B cell (primary cell): ENCODE measurements around the gene PCDHAC2. TPM values are rescaled to one million over a fixed set of nuclear protein-coding genes. Genes with fewer than 3 reads are reported as not detected.

Experiments used
- ATAC-seq: fragments of 200-7000 bp; cut with Tn5 transposase; one replicate; pipeline ENCODE4 v1.10.0; 2021; ENCODE audit warnings: low read depth, mild to moderate bottlenecking, moderate number of reproducible peaks, moderate library complexity
- CTCF ChIA-PET: fragments of 350-600 bp; sonication (Branson Sonifier 250); formaldehyde crosslinking; loops from one replicate; lab custom pipeline; 2021; ENCODE audit warnings: antibody characterized with exemption, inconsistent platforms; lab: Charles Lee
- POLR2A ChIA-PET: fragments of 350-600 bp; sonication (Branson Sonifier 250); formaldehyde crosslinking; loops from one replicate; lab custom pipeline; 2021; ENCODE audit warnings: antibody characterized with exemption; lab: Charles Lee
- DNase-seq: peaks from one replicate; pipeline ENCODE4 v3.0.0; 2013
- H2AFZ ChIP-seq: 2 replicates; pipeline ENCODE4 v1.6.1; 2012; ENCODE audit warnings: mild to moderate bottlenecking, low read depth, low read length; ENCODE audit not compliant: insufficient read depth, poor library complexity, severe bottlenecking
- H3K27ac ChIP-seq, 2 donors: 1 replicate in 1 of 2; 2 replicates in 1 of 2; pipeline ENCODE4 v1.5.1; 2012 to 2013; ENCODE audit warnings: low read length in 2 of 2, mild to moderate bottlenecking in 2 of 2, moderate library complexity in 1 of 2
- H3K27me3 ChIP-seq, 4 experiments: fragments of 200-600 bp in 1 of 4; sonication (generic) in 1 of 4; replicated peaks in 1 of 4; 1 replicate in 2 of 4; 2 replicates in 2 of 4; pipeline versions ENCODE4 v1.6.1 to v1.7.0; 2013 to 2016; ENCODE audit warnings: low read length in 3 of 4, mild to moderate bottlenecking in 2 of 4, mixed read lengths in 1 of 4, moderate library complexity in 1 of 4; ENCODE audit not compliant: insufficient read depth in 4 of 4, control insufficient read depth in 3 of 4; ENCODE audit errors: control extremely low read depth in 1 of 4
- H3K36me3 ChIP-seq, 2 experiments: replicated peaks in 1 of 2; 1 replicate in 1 of 2; 2 replicates in 1 of 2; pipeline versions ENCODE4 v1.6.1 to v1.7.1; 2013; ENCODE audit warnings: low read length in 1 of 2; ENCODE audit not compliant: insufficient read depth in 2 of 2, control insufficient read depth in 1 of 2; ENCODE audit errors: control extremely low read depth in 1 of 2, extremely low read depth in 1 of 2
- H3K4me1 ChIP-seq, 2 donors: fragments of 200-600 bp in 1 of 2; sonication (generic) in 1 of 2; 1 replicate in 1 of 2; 2 replicates in 1 of 2; pipeline versions ENCODE4 v1.5.1 to v1.6.1; 2013 to 2017; ENCODE audit warnings: low read length in 2 of 2; ENCODE audit not compliant: control insufficient read depth in 2 of 2, insufficient read depth in 2 of 2
- H3K4me2 ChIP-seq: replicated peaks from 2 replicates; pipeline ENCODE3; 2012; ENCODE audit warnings: mild to moderate bottlenecking, low read depth, low read length; ENCODE audit not compliant: poor library complexity, severe bottlenecking
- H3K4me3 ChIP-seq, 5 experiments: fragments of 200-600 bp in 1 of 5; sonication (generic) in 1 of 5; 1 replicate in 3 of 5; 2 replicates in 2 of 5; pipeline versions ENCODE4 v1.5.1 to v1.7.0; 2011 to 2016; ENCODE audit warnings: low read length in 4 of 5, mild to moderate bottlenecking in 4 of 5, low read depth in 2 of 5, control low read depth in 1 of 5, moderate library complexity in 1 of 5; ENCODE audit not compliant: insufficient read depth in 1 of 5; ENCODE audit errors: control extremely low read depth in 1 of 5, extremely low read depth in 1 of 5
- H3K79me2 ChIP-seq: fragments of 200-600 bp; sonication (generic); one replicate; pipeline ENCODE4 v1.6.0; 2016; ENCODE audit warnings: low read length; ENCODE audit not compliant: control insufficient read depth, insufficient read depth
- H3K9ac ChIP-seq: fragments of 200-600 bp; sonication (generic); 2 replicates; pipeline ENCODE4 v1.6.1; 2017; ENCODE audit warnings: mild to moderate bottlenecking, low read length, moderate library complexity
- H3K9me3 ChIP-seq, 3 donors: one replicate each; pipeline versions ENCODE4 v1.6.1 to v1.7.1; 2013; ENCODE audit warnings: low read length in 2 of 3; ENCODE audit not compliant: control insufficient read depth in 2 of 3, insufficient read depth in 1 of 3; ENCODE audit errors: control extremely low read depth in 1 of 3
- H4K20me1 ChIP-seq: 2 replicates; pipeline ENCODE4 v1.6.0; 2012; ENCODE audit warnings: mild to moderate bottlenecking, low read length; ENCODE audit not compliant: insufficient read depth, control insufficient read depth, poor library complexity, severe bottlenecking
- H3K27ac Mint-ChIP-seq: one replicate; pipeline ENCODE4 v1.8.0; 2021; ENCODE audit warnings: mixed read lengths
- H3K27me3 Mint-ChIP-seq: one replicate; pipeline ENCODE4 v1.8.0; 2021; ENCODE audit warnings: mixed read lengths
- H3K4me1 Mint-ChIP-seq: one replicate; pipeline ENCODE4 v1.8.0; 2021; ENCODE audit warnings: mixed read lengths
- H3K4me3 Mint-ChIP-seq: one replicate; pipeline ENCODE4 v1.8.0; 2021; ENCODE audit warnings: mixed read lengths
- H3K9me3 Mint-ChIP-seq: one replicate; pipeline ENCODE4 v1.8.0; 2022; ENCODE audit warnings: mixed read lengths; ENCODE audit not compliant: insufficient read depth
- EZH2 ChIP-seq: IDR thresholded peaks from 2 replicates; pipeline ENCODE4 v1.6.1; 2012; ENCODE audit warnings: borderline replicate concordance, low read depth, mild to moderate bottlenecking, moderate library complexity, low read length; ENCODE audit not compliant: insufficient read depth, poor library complexity, severe bottlenecking
- WGBS: methylation state at CpG from one replicate; pipeline ENCODE4 v1.1.5; 2013; ENCODE audit warnings: missing lambda C conversion rate; ENCODE audit not compliant: insufficient coverage; 5-methylcytosine and 5-hydroxymethylcytosine counted together
- intact Hi-C: fragments of 100-400 bp; cut with micrococcal nuclease; formaldehyde crosslinking; loops from one replicate; pipeline ENCODE4 v1.10.0; 2022
- polyA plus RNA-seq: library from polyadenylated mRNA; depleted of rRNA; stranded (reverse); fragments of >200 nt; gene quantifications from 2 replicates; pipeline ENCODE4 v1.2.3, GENCODE V29; 2012
- total RNA-seq, 2 donors: library from RNA; stranded (reverse); fragments of 120-200 nt in 1 of 2; gene quantifications; 1 replicate in 1 of 2; 2 replicates in 1 of 2; pipeline versions ENCODE4 v1.2.3 to v1.2.4, GENCODE V29; 2013 to 2022
- TF ChIP-seq, protein P1 (sequence below): fragments of 200-600 bp; IDR thresholded peaks from one replicate; pipeline ENCODE4 v1.8.0; 2022; ENCODE audit warnings: antibody characterized with exemption, mild to moderate bottlenecking

The PCDHAC2 gene
- total and polyA plus RNA-seq, 2 donors (not counting 1 experiment from before 2014, with no cell fraction given) = not detected

- peaks cover 0 to 19% (median 0%) of the 10 kb centered on the region in 3 donors for H3K9me3 ChIP-seq
- ChIA-PET POLR2A (no interaction called here), CTCF (no interaction called here)
- no peak overlapping the region for H3K4me3 ChIP-seq
- peaks cover 0 to 18% (median 6%) of the 10 kb centered on the region in 4 experiments for H3K27me3 ChIP-seq
- TF ChIP-seq EZH2 = no peak
- TF ChIP-seq, protein P1, sequence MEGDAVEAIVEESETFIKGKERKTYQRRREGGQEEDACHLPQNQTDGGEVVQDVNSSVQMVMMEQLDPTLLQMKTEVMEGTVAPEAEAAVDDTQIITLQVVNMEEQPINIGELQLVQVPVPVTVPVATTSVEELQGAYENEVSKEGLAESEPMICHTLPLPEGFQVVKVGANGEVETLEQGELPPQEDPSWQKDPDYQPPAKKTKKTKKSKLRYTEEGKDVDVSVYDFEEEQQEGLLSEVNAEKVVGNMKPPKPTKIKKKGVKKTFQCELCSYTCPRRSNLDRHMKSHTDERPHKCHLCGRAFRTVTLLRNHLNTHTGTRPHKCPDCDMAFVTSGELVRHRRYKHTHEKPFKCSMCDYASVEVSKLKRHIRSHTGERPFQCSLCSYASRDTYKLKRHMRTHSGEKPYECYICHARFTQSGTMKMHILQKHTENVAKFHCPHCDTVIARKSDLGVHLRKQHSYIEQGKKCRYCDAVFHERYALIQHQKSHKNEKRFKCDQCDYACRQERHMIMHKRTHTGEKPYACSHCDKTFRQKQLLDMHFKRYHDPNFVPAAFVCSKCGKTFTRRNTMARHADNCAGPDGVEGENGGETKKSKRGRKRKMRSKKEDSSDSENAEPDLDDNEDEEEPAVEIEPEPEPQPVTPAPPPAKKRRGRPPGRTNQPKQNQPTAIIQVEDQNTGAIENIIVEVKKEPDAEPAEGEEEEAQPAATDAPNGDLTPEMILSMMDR = no peak
- Mint-ChIP-seq H3K4me1 (no peaks in the 10 kb centered on the region), H3K27ac (no peak overlapping the region), H3K9me3 (no peaks in the 10 kb centered on the region), H3K27me3 (peaks cover 38% of the 10 kb centered on the region), H3K4me3 (no peak overlapping the region)
- 5% methylated on average over 6 of the region's 9 CpGs for WGBS
- ATAC-seq = no peak
- H3K27ac ChIP-seq = no peak overlapping the region
- H3K4me2 ChIP-seq = no peak overlapping the region
- no peaks in the 10 kb centered on the region for H3K79me2 ChIP-seq
- no peak overlapping the region for H3K9ac ChIP-seq
- no peaks in the 10 kb centered on the region for H3K4me1 ChIP-seq
- intact Hi-C loops = no loop called here
- DNase-seq = no peak
- no peaks in the 10 kb centered on the region for H3K36me3 ChIP-seq
- H2AFZ ChIP-seq = no peak overlapping the region
- H4K20me1 ChIP-seq = no peaks in the 10 kb centered on the region
Measured at GRCh38 chr5:140965905-140966292, 377 bp upstream of the PCDHAC2 start.

DNA sequence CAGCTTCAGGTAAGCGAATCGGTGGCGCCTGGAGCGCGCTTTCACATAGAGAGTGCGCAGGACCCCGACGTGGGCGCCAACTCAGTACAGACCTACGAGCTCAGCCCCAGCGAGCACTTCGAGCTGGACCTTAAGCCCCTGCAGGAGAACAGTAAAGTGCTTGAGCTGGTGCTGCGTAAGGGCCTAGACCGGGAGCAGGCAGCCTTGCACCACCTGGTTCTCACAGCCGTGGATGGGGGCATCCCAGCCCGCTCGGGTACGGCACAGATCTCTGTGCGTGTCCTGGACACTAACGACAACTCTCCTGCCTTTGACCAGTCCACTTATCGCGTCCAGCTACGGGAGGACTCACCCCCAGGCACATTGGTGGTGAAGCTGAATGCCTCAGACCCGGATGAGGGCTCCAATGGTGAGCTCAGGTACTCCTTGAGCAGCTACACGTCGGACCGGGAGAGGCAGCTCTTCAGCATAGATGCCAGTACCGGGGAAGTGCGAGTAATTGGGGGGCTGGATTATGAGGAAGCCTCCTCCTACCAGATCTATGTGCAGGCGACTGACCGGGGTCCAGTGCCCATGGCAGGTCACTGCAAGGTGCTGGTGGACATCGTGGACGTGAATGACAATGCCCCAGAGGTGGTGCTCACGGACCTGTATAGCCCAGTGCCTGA is 1.1 kb downstream of the PCDHAC2 start:
- no peak overlapping the region for H3K27ac ChIP-seq
- no peak for ATAC-seq

More for the DNA sequence above, 1.1 kb downstream of the PCDHAC2 start:
- Histone ChIP-seq H3K4me2 (no peak overlapping the region), H3K27me3 (peaks cover 0 to 18% (median 6%) of the 10 kb centered on the region in 4 experiments), H2AFZ (no peak overlapping the region), H4K20me1 (no peaks in the 10 kb centered on the region), H3K9ac (no peak overlapping the region), H3K4me3 (no peak overlapping the region), H3K36me3 (no peaks in the 10 kb centered on the region), H3K4me1 (no peaks in the 10 kb centered on the region), H3K79me2 (no peaks in the 10 kb centered on the region), H3K9me3 (peaks cover 0 to 19% (median 0%) of the 10 kb centered on the region in 3 donors)
- Mint-ChIP-seq H3K4me3 (no peak overlapping the region), H3K9me3 (no peaks in the 10 kb centered on the region), H3K27me3 (peaks cover 38% of the 10 kb centered on the region), H3K27ac (no peak overlapping the region), H3K4me1 (no peaks in the 10 kb centered on the region)
- TF ChIP-seq, protein P1 = no peak
- no peak for TF ChIP-seq EZH2
- intact Hi-C loops = no loop called here
- ChIA-PET POLR2A (no interaction called here), CTCF (no interaction called here)
- DNase-seq = no peak
- WGBS = 34% methylated on average over 32 of the region's 34 CpGs
